ENCODE data around the gene PLEKHJ1.

Gene PLEKHJ1

GRCh38 chr19:2249880-2250765, 14.0 kb upstream of the PLEKHJ1 start:
- peak; percentile 37 for DNase-seq

DNA sequence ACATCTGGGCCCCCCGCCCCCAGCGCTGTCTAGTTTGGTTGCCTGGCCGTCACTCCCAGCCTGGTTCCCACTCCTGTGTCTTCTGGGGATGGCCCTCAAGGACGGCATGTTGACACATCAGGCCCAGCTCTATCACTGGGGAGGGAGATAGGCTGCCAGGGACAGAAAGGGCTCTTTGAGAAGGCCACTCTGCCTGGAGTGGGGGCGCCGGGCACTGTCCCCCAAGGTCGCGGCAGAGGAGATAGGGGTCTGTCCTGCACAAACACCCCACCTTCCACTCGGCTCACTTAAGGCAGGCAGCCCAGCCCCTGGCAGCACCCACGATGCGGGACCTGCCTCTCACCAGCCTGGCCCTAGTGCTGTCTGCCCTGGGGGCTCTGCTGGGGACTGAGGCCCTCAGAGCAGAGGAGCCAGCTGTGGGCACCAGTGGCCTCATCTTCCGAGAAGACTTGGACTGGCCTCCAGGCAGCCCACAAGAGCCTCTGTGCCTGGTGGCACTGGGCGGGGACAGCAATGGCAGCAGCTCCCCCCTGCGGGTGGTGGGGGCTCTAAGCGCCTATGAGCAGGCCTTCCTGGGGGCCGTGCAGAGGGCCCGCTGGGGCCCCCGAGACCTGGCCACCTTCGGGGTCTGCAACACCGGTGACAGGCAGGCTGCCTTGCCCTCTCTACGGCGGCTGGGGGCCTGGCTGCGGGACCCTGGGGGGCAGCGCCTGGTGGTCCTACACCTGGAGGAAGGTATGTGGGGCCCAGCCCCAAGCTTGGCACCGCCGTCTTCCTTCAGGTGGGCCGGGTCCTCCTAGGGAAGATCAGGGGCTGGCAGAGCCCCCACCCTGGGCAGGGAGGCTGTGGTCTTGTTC, 13.1 kb upstream of the PLEKHJ1 start, which contains the start of gene AMH:
Gene AMH, plus strand, starts transcription at position 314 of the 857 bp plus-strand sequence. Its CDS starts 10 bp downstream, at position 324.
- no peak for DNase-seq

DNA sequence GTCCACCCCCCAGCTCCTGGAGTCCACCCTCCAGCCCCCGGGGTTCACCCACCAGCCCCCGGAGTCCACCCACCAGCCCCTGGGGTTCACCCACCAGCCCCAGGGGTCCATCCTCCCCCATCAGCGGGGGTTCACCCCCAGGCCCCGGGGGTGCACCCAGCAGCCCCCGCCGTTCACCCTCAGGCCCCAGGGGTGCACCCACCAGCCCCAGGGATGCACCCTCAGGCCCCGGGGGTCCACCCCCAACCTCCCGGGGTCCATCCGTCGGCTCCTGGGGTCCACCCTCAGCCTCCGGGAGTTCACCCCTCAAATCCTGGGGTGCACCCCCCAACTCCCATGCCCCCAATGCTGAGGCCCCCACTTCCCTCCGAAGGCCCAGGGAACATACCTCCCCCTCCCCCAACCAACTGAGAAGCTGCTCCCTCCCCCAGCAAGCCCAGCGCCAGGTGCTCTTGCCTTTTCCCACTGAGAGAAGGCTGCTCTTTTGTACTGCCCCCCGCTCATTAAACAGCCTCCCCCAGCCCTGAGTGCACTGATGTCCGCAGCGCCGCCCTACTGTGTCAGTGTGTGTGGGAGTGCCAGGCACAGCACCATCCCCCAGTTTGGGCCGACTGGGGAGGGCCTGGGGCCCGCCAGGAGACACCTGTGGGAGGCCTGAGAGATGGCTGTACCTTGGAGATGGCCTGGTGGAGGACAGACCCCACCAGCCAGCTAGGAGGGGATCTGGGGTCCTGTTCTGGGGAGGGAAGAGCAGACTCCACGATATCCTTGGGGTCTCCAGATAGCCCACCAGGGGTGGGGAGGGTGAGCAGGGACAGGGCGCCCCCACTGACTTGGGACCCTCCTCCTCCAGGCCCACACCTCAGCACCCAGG, 12.2 kb upstream of the PLEKHJ1 start:
- no peak for DNase-seq

DNA sequence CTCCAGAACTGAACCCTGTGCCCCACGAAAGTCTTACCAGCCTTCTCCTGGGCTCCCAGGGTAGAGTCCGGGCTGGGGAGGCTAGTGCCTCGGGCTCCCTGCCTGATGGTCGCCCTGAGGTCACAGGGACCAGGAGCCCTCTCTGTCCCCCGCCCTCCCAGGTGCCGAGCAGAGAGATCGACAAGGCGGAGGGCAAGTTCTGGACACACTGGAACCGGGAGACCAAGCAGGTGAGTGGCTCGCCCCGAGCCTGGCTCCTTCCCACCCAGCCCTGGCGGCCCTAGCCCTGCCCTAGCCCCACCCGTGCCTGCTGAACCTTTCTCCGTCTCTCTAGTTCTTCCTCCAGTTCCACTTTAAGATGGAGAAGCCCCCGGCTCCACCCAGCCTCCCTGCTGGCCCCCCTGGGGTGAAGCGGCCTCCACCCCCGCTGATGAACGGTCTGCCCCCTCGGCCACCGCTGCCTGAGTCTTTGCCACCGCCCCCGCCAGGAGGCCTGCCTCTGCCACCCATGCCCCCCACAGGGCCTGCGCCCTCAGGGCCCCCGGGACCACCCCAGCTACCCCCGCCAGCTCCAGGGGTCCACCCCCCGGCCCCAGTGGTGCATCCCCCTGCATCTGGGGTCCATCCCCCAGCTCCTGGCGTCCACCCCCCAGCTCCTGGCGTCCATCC, 11.4 kb upstream of the PLEKHJ1 start:
- DNase-seq = no peak

GRCh38 chr19:2246801-2247361, 10.8 kb upstream of the PLEKHJ1 start:
- DNase-seq = no peak

GRCh38 chr19:2246014-2246620, 10.0 kb upstream of the PLEKHJ1 start:
- DNase-seq = no peak

GRCh38 chr19:2245273-2245672, 9.1 kb upstream of the PLEKHJ1 start:
- DNase-seq = no peak

DNA sequence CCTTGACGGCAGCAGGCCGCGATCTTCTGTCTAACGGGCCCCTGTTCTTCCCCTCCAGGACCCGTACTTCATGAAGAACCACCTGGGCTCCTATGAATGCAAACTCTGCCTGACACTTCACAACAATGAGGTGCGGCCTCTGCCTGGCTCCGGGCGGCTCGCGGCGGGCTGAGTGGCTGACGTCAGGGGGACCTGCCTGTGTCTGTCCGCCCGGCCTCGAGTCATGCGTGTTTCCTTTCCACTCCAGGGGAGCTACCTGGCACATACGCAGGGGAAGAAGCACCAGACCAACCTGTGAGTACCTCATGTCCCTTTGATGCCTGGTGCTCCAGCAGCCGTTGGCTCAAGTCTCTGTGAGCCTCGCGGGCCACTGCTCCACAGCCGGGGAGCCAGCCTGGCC, 8.4 kb upstream of the PLEKHJ1 start:
- no peak for DNase-seq

DNA sequence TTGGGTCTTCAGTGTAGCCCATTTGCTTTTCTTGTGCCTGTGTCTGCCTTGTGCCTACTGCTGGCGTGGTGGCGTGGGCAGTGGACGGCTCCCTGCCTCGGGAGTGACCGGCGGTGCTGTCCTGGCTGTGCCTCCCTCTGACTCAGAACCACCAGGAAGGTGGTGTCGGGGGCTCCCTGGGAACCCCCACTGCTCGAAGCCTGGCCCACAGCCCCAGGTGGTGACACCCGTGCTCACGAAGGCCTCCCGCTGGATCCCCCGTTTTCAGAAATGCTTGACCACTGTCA, 7.9 kb upstream of the PLEKHJ1 start:
- DNase-seq = no peak

- no peak for DNase-seq
These were observed 7.4 kb upstream of the PLEKHJ1 start for GRCh38 chr19:2243274-2244124.

DNA sequence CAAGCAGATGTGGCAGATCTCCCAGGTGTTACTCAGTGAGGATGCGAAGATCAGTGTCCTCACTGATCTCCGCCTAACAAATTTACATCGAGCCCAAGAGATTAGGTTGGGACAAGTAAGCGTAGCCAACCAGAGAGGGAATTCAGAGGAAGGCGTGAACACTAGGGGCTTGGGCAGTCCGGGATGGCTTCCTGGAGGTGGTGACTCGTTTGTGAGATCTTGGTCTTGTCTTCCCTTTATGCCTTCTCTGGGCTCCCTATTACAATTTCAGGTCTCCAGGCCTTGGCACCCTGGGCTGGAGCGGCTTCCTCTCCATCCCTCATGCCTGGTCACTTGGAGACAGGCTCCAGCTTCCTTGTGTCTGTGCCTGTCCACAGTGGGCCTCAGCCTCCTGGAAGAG, 6.7 kb upstream of the PLEKHJ1 start:
- no peak for DNase-seq

DNA sequence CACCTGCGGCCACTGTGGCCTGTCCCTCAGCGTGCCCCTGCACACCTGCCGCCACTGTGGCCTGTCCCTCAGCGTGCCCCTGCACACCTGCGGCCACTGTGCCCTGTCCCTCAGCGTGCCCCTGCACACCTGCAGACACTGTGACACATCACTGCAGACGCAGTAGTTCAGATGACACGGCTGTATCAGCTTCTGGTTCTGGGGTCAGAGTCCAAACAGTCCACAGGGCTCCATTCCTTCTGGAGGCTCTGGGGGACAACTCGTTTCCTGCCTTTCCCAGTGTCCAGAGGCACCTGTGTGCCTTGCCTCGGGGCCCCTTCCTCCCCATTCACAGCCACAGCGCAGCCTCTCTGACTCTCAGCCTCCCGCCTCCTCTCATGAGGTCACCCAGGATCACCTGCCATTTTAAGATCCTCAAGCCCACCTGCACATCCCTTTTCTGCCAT, 6.0 kb upstream of the PLEKHJ1 start:
- DNase-seq = no peak

GRCh38 chr19:2240881-2241760, 5.0 kb upstream of the PLEKHJ1 start:
- no peak for DNase-seq

GRCh38 chr19:2239771-2240770, 3.9 kb upstream of the PLEKHJ1 start:
- DNase-seq = no peak

DNA sequence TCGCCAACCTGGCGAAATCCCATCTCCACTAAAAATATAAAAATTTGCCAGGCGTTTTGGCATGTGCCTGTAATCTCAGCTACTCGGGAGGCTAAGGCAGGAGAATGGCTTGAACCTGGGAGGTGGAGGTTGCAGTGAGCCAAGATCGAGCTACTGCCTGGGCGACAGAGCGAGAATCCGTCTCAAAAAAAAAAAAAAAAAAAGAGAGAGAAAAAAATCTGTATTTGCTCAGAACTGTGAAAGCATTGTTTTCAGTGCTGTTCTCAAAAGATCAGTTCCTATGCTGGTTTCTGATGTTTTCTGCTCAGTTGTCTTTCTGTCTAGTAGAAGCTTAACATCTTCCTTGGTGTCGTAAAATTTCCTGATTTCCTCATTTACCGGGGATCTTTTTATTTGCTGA, 3.0 kb upstream of the PLEKHJ1 start:
- DNase-seq = no peak

GRCh38 chr19:2237869-2238153, 1.7 kb upstream of the PLEKHJ1 start:
- DNase-seq = no peak

DNA sequence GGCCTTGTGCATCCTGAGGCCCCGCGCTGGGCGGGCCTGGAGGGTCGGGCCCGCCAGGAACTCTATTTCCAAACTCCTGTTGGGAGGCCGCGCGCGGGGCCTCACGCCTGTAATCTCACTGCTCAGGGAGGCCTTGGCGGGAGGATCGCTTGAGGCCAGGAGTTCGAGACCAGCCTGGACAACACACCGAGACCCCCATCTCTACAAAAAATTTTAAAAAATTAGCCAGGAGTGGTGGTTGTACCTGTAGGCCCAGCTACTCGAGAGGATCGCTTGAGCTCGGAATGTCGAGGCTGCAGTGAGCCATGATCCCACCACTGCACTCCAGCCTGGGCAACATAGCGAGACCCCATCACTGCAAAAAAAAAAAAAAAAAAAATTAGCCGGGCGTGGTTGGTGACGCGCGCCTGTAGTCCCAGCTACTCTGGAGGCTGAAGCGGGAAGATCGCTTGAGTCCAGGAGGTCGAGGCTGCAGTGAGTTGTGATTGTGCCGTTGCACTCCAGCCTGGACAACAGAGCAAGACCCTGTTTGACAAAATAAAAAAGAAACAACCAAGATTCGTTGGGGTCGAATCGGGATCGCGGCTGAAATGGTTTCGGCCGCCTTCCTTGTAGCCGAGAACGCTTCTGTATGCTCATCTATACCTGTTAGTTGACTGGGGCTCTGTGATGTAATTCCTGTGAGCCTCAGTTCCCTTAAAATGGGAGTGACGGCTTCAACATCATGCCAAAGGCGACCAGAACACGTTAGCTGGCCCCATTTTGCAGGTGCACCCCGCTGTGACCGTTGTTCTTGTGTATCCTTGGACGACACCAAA, 1.1 kb upstream of the PLEKHJ1 start:
- DNase-seq = no peak
